HG03045 (cell line): ENCODE results near the gene CCDC182.

Source experiments
- ATAC-seq: cut with Tn5 transposase; IDR thresholded peaks from one replicate; pipeline ENCODE4 v1.9.1; 2021; ENCODE audit warnings: mild to moderate bottlenecking, moderate library complexity; ENCODE audit not compliant: unreplicated experiment

CCDC182 gene

GRCh38 chr17:57703273-57703672 lies 41.8 kb downstream of the CCDC182 start:
- no peak for ATAC-seq

DNA sequence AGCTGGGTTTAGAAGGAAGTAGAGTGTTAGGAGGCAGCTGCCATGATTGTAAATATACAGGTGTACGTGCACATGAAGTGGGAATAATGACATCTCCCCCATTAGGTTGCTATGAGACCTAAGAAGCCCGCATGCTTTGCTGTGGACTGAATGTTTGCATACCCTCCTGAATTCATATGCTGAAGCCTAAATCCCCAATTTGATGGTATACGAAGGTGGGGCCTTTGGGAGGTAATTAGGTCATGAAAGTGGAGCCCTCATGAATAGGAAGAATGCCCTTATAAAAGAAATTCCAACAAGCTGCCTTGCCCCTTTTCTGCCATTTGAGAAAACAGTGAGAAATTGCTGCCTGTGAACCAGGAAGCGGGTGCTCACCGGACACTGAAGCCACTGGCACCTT lies 44.0 kb downstream of the CCDC182 start:
- no peak for ATAC-seq

DNA sequence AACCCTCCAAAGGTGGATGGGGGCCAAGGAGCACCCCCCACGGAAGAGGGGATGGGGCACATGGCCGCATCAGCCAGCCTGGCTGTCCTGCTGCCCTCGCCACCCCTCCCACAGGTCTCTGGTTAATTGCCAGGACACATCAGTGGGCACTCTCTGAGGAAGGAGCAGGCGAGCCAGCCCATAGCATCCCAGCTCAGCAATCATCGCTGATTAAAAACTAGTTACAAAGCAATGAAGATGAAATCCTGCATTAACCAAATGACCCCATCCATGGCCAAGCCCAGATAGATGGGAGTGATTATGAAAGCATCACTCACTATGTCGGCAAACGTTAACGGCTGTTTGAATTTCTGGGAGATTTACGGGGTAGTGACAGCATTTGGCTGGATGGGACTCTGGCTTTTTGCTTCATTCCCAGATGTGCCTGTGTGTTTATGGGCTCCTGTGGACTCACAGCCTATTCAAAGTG lies 45.3 kb downstream of the CCDC182 start:
- no peak for ATAC-seq

DNA sequence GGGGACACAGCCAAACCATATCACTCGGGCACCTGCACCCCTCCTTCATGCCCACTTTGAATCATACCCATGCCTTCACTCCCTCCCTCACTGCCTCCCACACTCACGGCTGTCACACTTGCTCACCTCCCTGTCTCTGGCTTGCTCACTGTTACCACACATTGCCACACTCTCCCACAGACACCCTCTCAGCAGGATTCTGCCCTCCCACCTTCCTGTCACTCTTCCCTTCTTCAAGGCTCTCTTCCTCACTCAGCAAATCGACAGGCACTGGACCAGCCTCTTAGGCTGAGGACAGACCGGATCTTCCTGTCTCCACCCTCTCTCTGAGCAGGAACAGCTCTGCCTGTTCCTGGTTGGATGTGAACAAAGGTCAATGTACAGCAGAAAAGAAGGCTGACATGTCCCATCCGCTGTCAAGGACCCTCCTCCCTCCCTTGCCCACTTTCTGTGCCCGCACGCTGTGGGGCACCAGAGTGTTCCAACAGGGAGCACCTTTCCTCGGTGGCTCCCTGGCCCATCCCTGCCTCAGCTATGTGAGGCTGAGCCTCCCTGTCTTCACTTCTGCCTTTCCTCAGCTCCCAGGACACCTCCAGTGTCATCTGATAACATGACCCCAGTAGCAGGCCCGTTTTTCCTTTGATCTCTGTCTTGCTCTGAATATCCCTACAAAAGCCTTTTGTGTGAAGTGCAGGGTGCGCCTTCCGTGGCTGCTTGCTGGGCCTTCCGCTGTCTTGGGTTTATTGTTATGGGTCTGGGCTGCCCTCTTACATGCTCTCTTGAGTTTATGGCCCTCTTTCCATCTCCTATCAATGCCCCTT lies 47.0 kb downstream of the CCDC182 start:
- ATAC-seq, result no peak

GRCh38 chr17:57697197-57697596 lies 47.9 kb downstream of the CCDC182 start:
- ATAC-seq, result no peak

DNA sequence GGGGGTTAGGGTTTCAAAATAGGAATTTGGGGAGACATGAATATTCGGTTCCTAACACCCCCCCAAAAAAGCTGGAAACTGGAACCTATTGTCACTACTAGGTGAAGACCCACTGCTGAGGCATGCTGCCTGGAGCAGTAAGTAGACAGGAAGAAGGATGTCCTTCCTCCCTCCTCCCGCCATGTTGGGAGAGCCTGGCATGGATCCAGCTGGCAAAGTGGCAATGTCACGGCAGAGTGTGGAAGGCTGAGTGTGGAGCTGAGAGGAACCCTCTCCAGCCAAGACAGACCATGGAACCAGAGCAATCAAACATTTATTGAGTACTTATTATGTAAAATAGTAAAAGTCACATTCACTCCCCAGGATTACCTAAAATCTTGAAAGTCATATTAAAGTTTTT lies 49.0 kb downstream of the CCDC182 start:
- ATAC-seq, result no peak
